Left lung (tissue), 10 donors: ENCODE measurements around the gene AKT1. TPM values are rescaled to one million over a fixed set of nuclear protein-coding genes. Genes with fewer than 3 reads are reported as not detected.

Experiments
- ATAC-seq: fragments of 200-7000 bp; cut with Tn5 transposase; one replicate; pipeline ENCODE4 v1.9.1; 2020; ENCODE audit warnings: moderate library complexity
- DNase-seq, 4 donors: peaks; one replicate each; pipeline ENCODE4 v3.0.0-alpha.2; 2013 to 2020
- H3K27ac ChIP-seq, 2 donors: fragments of 200-600 bp; sonication (generic) in 1 of 2; one replicate each; pipeline versions ENCODE4 v1.5.0 to v1.8.0; 2020 to 2021
- H3K27me3 ChIP-seq, 2 donors: fragments of 200-600 bp; sonication (generic) in 1 of 2; one replicate each; pipeline versions ENCODE4 v1.5.0 to v1.8.0; 2020 to 2021
- H3K36me3 ChIP-seq, 2 donors: fragments of 200-600 bp; sonication (generic) in 1 of 2; one replicate each; pipeline versions ENCODE4 v1.5.0 to v1.8.0; 2020 to 2021
- H3K4me1 ChIP-seq, 2 donors: fragments of 200-600 bp; one replicate each; pipeline ENCODE4 v1.8.0; 2021
- H3K4me3 ChIP-seq, 2 donors: fragments of 200-600 bp; sonication (generic) in 1 of 2; one replicate each; pipeline versions ENCODE4 v1.5.0 to v1.8.0; 2020 to 2021; ENCODE audit warnings: mild to moderate bottlenecking in 1 of 2
- H3K9me3 ChIP-seq, 2 donors: fragments of 200-600 bp; sonication (generic) in 1 of 2; one replicate each; pipeline versions ENCODE4 v1.5.0 to v1.8.0; 2020 to 2021
- CTCF ChIP-seq, 2 donors: fragments of 200-600 bp; sonication (generic) in 1 of 2; IDR thresholded peaks; one replicate each; pipeline versions ENCODE4 v1.5.0 to v1.8.0; 2021; ENCODE audit warnings: antibody characterized with exemption in 2 of 2
- intact Hi-C, 2 donors: fragments of 100-400 bp; cut with DNase I; formaldehyde crosslinking; loops; one replicate each; pipeline versions ENCODE4 v1.11.2 to v1.14.2; 2022
- polyA plus RNA-seq, 6 donors: library from polyadenylated mRNA; unstranded; fragments of 120-200 nt; gene quantifications; one replicate each; pipeline ENCODE4 v1.2.1, GENCODE V29; 2013; ENCODE audit not compliant: insufficient read length in 6 of 6
- total RNA-seq, 2 donors: library from RNA; stranded (reverse); fragmentation: NEBNext Ultra II Directional; extraction: Animal tissue kit (Norgen Biotek cat#: 25700); gene quantifications; one replicate each; pipeline ENCODE4 v1.2.1, GENCODE V29; 2021
- donor health status: DM: no; HTN: yes; CAD: no.
- donor health status: DM: no; HTN: no; CAD: no.

AKT1 gene
- total and polyA plus RNA-seq, 8 donors, result 144 to 214 (median 173) TPM

GRCh38 chr14:104728631-104729030 lies 66.9 kb downstream of the AKT1 start:
- TF ChIP-seq CTCF (IDR thresholded peaks at IDR 0.05), result no peak

DNA sequence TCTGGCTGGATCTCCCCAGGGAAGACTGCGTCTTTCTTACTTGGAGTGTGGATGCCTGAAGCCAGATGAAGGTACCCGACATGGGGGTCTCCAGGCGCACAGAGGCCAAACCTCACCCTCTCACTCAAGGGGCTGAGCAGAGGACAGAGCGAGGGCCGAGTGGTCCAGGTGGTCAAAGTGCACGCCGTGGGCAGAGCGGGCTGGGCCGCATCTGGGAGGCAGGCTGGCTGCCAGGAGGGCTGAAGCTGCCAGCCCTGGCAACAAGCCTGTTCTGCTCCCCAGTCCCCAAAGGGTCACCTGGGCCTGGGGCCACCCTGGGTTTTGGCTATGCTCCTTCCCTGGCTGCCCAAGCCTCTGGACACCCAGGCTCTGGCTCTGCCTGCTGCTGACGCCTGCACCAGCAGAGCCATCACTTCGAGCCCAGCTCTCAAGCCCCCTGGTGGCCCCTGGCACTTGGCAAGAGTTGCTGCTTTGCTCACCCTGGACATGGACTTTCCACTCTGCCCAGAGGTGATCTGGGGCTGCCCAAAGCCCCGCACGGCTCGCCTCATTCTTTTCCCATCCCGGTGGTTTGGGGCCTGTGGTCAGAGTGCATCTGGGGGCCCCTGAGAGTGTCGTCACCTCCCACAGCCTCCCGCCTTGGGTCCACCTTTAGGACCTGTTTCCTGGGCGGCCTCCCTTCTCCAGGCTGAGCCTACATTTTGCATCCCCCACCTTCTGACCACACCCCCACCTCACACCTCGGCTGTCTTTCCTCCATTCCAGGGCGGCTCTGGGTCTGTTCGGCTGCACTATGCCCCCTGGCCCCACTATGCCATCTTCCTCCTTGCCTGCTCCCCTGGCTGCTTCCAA lies 68.7 kb downstream of the AKT1 start:
- Histone ChIP-seq H3K27me3 (peaks cover 0 to 8% of the 10 kb centered on the region in 2 donors), H3K36me3 (no peaks in the 10 kb centered on the region), H3K9me3 (no peaks in the 10 kb centered on the region), H3K27ac (no peak overlapping the region), H3K4me3 (no peak overlapping the region), H3K4me1 (peaks cover 9 to 31% of the 10 kb centered on the region in 2 donors)
- TF ChIP-seq CTCF (IDR thresholded peaks at IDR 0.05), result no peak
- ATAC-seq (no peak), DNase-seq (no peak)
- intact Hi-C loops, result no loop called here

More at GRCh38 chr14:104728631-104729030, 66.9 kb downstream of the AKT1 start:
- no peak for ATAC-seq
- Histone ChIP-seq H3K9me3 (no peaks in the 10 kb centered on the region), H3K4me3 (no peak overlapping the region), H3K4me1 (peaks cover 6 to 31% of the 10 kb centered on the region in 2 donors), H3K27me3 (peaks cover 0 to 8% of the 10 kb centered on the region in 2 donors), H3K36me3 (no peaks in the 10 kb centered on the region), H3K27ac (no peak overlapping the region)
- intact Hi-C loops, result no loop called here
- DNase-seq, result no peak

DNA sequence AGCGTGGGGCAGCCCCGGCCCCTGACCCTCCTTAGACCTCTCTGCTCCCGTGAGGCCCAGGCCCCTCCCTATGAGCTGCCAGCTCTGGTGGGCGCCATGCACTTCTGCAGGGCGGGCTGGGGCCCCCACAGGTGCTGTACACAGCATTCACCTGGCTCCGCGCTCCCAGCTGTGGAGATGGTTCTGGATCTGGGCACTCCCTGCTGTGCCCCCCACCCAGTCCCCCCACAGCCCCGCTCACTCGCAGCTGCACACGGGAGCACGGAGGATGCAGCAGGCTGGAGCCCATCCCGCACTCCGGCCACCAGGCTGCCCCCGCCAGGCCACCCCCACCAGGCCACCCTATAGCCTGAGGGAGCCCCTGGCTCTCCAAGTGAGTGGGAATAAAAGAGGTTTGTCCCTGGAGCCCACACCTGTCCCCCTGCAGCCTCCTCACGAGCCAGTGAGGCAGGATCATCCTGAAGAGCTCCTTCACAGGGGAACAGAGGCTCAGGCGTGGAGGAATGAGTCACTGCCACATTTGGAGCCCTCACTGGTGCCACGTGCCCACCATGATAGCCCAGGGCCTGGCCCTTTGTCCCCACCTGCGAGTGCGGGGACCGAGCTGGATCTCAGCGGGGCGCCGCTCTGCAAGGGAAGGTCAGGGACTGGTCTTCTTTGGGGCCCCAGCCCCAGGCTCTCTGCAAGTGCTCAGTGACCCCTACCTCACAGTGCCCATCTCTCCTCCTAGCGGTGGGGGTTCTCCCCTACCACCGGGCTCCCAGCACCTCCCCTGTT lies 69.6 kb downstream of the AKT1 start:
- peaks cover 9 to 28% of the 10 kb centered on the region in 2 donors for H3K4me1 ChIP-seq
- H3K4me3 ChIP-seq, result no peak overlapping the region
- no peak overlapping the region for H3K27ac ChIP-seq
- no peaks in the 10 kb centered on the region for H3K36me3 ChIP-seq
- ATAC-seq (no peak), DNase-seq (no peak)
- peaks cover 0 to 8% of the 10 kb centered on the region in 2 donors for H3K27me3 ChIP-seq
- intact Hi-C loops, result no loop called here
- no peaks in the 10 kb centered on the region for H3K9me3 ChIP-seq
- TF ChIP-seq CTCF (IDR thresholded peaks at IDR 0.05), result no peak

DNA sequence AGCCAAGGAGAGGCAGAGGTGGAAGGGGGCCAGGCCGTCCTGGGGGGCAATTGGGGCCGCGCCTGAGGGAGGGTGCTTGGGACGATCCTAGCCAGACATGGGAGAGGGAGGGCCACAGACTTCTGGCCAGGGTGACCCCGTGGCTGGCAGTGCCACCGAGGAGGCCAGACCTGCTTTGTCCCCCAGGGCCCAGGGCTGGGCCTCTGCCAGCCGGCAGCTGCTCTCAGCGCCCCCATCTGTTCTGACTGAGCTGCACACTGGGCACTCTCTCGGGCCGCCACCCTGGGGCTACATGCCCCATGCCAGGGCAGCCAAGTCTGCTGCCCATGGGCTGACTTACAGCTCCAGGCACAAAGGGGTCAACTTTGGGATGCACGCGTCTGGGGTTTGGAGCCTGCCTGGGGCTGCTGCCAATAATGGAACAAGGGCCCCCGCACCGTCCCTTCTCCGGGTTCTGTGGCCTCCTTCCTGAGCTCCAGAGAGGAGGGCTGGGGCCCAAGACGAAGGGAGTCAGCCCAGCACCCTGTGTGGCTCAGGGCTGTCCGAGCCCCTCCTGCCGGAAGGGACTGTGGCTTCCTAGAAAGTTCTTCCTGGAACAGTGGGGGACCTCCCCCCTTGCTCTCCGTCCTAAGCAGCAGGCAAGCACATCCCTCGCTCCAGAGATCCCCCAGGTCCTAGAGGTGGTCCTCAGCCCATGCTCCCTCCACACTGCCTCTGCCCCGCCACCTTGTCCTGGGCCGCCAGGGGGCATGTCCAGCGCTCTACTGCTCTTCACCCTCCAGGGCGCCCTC lies 70.4 kb downstream of the AKT1 start:
- peaks cover 0 to under 1% of the 10 kb centered on the region in 2 donors for H3K36me3 ChIP-seq
- ATAC-seq (peak; percentile 4), DNase-seq (peak in 1 of 4 donors; percentile 41)
- peaks cover 0 to 8% of the 10 kb centered on the region in 2 donors for H3K27me3 ChIP-seq
- H3K4me3 ChIP-seq, result no peak overlapping the region
- no peak overlapping the region for H3K27ac ChIP-seq
- no peak for TF ChIP-seq CTCF (IDR thresholded peaks at IDR 0.05)
- H3K4me1 ChIP-seq, result peaks cover 9 to 28% of the 10 kb centered on the region in 2 donors
- intact Hi-C loops, result no loop called here
- H3K9me3 ChIP-seq, result no peaks in the 10 kb centered on the region
